GM18873 (cell line): ENCODE results near the gene CCDC170.

Experiments
- ATAC-seq: cut with Tn5 transposase; IDR thresholded peaks from one replicate; pipeline ENCODE4 v1.9.1; 2021; ENCODE audit warnings: mild to moderate bottlenecking, moderate library complexity, moderate number of reproducible peaks; ENCODE audit not compliant: unreplicated experiment, low FRiP score

The CCDC170 gene

GRCh38 chr6:151641028-151641427, 147.2 kb downstream of the CCDC170 start:
- ATAC-seq = no peak

GRCh38 chr6:151647976-151648639, 154.3 kb downstream of the CCDC170 start:
- no peak for ATAC-seq

DNA sequence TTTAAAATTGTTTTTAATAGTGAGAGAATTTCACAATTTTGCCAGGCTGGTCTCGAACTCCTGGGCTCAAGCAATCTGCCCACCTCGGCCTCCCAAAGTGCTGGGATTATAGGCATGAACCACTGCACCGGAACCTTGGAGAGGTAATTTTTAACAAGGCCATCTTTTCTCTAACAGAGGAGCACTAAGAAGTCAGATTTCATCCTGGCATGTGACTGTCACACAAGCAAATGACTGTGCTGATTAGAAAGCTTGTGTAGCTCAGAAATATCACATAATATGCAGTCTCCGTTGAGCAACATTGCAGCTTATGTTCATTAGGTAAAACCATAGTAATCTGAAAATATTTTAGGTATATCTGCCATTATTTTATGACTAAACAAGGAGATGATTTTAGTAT, 156.0 kb downstream of the CCDC170 start:
- ATAC-seq = no peak

DNA sequence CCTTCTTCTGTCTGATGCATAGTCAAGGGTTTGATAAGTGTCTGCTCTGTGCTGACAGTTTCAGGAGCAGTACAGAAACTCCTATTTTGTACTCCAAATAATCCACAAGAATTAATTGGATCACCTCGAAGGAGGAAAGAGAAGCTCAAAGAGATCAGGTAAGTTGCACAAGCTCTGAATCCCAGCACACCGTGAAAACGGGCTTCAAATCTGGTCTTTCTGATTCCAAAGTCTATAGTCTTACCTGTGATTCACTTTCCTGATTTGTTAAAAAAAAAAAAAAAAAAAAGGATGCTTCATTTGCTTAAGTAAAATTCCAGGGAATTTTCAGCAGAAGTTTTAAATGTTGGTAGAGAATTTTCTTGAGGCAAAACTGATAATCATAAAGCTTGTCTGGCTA, 157.8 kb downstream of the CCDC170 start:
- no peak for ATAC-seq

DNA sequence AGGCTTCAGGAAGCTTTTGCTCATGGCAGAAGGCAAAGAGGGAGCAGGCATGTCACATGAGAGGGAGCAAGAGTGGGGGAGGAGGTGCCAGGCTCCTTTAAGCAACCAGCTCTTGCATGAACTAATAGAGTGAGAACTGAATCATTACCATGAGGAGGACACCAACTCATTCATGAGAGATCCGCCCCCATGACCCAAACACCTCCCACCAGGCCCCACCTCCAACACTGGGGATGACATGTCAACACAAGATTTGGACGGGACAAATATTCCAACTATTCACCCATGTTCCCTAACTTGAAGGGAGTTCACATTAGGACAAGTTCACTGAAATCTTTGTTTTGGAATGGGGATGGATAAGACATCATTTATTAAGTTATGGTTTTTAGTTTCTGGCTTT, 158.5 kb downstream of the CCDC170 start:
- ATAC-seq = no peak

DNA sequence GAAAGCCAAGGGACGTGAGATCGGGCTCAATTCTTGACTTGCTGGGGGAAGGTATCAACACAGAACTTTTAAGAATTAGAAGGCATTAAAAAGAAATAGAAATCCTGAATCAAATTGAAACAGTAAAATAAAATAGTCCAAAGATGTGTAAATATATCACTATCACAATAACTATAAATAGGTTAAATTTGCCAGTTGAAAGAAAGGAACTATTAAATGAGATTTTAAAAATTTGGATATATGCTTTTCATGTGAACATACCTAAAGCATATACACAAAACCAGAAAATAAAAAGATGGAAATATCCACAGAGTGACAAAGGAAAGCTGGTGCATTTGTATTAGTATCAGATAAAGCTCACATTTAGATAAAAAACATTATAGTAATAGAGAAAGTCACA, 161.3 kb downstream of the CCDC170 start:
- no peak for ATAC-seq

GRCh38 chr6:151656392-151656791, 162.6 kb downstream of the CCDC170 start:
- no peak for ATAC-seq

- ATAC-seq = no peak
Observed at GRCh38 chr6:151658091-151658490, 164.3 kb downstream of the CCDC170 start.

DNA sequence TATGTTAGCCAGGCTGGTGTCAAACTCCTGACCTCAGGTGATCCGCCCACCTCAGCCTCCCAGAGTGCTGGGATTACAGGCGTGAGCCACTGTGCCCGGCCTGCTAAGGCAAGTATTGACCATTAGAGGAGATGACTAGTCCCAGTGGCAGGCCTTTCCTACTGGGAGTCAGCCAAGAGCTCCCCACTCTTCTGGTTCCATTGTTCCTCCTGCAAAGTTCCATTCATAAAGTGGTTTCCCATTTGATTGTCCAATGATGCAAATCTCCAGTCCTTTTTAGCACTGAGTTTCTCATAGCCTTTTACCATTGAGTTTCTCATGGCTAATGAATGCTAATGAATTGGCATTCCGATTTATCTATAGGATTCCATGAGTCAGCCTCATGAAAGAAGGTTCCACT, 165.4 kb downstream of the CCDC170 start:
- ATAC-seq = no peak

DNA sequence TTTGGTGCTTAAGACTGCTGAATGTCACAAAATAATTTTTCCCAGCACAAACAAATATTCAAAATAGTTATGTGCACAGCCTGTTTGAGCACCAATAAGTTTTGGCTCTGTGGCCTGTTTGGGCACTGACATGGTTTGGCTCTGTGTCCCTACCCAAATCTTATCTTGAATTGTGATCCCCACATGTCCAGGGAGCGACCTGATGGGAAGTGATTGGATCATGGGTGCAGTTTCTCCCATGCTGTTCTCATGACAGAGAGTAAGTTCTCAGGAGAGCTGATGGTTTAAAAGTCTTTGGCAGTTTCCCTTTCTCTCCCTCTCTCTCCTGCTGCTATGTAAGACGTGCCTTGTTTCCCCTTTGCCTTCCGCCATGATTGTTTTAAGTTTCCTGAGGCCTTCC, 167.7 kb downstream of the CCDC170 start:
- ATAC-seq = no peak

- no peak for ATAC-seq
Observed at GRCh38 chr6:151661928-151662327, 168.1 kb downstream of the CCDC170 start.

DNA sequence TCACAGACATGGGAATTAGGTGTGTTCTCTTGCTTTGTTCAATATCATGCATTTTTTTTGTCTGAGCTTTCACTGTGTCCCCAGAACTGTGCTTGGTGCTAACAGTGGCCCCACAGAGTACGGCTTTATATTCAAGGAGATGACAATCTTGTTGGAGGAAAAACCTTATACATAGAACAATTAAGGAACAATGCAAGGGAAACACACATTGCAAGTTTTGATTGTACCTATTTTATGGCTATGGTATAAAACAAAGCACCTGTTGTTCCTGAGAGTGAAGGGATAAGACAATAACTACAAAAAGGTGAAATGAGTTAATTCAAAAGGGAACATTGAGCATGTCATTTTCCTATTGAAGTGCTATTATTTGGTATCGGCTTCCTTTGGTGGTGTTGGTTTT, 169.7 kb downstream of the CCDC170 start:
- no peak for ATAC-seq

DNA sequence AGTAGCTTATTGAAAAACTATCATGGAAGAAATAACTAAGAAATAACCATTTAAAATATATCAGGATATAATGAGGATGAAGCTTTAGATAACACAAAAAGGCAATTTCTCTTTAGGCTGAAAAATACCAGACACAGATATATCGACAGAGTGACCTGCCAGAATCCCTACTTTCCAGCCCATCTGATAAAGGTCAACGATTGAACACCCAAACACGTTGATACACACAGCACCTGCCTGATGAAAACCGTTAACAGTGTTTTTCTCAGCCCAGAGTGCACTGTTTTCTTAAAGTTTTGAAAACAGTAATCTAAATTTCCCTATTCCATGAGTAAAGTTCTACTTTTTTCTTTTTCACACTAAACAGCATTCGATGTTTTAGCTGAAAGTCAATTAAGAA, 170.6 kb downstream of the CCDC170 start:
- no peak for ATAC-seq

- no peak for ATAC-seq
Observed at GRCh38 chr6:151665329-151665728, 171.5 kb downstream of the CCDC170 start.

- ATAC-seq = no peak
Observed at GRCh38 chr6:151666526-151666925, 172.7 kb downstream of the CCDC170 start.

DNA sequence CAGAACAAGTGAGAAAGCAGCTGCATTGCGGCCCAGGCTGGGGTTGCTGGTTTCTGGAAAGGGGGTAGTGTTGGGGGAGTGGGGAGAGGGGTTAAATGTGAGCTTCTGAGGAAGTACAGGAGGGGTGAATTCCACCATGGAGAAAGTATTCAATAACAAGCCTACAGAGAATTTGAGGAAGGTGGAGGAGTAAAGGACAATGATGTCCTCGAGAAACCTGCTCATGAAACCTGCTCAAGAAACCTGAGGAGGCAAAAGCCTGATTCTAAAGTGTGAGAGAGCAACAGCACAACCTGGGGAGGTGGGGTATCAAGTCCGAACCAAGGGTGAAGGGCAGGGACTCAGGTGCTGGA, 175.4 kb downstream of the CCDC170 start:
- ATAC-seq = no peak

GRCh38 chr6:151670116-151670515, 176.3 kb downstream of the CCDC170 start:
- ATAC-seq = no peak
